ENCODE results near the gene PLCL1.

PLCL1 gene

DNA sequence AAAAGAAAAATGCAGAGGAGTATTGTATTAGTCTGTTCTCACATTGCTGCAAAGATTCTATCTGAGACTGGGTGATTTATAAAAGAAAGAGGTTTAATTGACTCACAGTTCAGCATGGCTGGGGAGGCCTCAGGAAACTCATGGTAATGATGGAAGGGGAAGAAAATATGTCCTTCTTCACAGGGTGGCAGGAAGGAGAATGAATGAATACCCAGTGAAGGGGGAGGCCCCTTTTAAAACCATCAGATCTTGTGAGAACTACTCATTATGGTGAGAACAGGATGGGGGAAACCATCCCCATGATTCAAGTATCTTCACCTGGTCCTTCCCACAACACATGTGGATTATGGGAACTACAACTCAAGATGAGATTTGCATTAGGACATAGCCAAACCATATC lies 9.1 kb upstream of the PLCL1 start:
- DNase-seq (ENCODE audit: low read depth) = no peak
- TF ChIP-seq POLR2A (IDR thresholded peaks at IDR 0.05; ENCODE audit: extremely low read depth, insufficient read length) (no peak), MYC (IDR thresholded peaks at IDR 0.05; ENCODE audit: low read depth, low read length) (no peak)
- TF ChIP-seq, protein P1, sequence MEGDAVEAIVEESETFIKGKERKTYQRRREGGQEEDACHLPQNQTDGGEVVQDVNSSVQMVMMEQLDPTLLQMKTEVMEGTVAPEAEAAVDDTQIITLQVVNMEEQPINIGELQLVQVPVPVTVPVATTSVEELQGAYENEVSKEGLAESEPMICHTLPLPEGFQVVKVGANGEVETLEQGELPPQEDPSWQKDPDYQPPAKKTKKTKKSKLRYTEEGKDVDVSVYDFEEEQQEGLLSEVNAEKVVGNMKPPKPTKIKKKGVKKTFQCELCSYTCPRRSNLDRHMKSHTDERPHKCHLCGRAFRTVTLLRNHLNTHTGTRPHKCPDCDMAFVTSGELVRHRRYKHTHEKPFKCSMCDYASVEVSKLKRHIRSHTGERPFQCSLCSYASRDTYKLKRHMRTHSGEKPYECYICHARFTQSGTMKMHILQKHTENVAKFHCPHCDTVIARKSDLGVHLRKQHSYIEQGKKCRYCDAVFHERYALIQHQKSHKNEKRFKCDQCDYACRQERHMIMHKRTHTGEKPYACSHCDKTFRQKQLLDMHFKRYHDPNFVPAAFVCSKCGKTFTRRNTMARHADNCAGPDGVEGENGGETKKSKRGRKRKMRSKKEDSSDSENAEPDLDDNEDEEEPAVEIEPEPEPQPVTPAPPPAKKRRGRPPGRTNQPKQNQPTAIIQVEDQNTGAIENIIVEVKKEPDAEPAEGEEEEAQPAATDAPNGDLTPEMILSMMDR (IDR thresholded peaks at IDR 0.05; ENCODE audit: low read depth, low read length) = no peak
- TF ChIP-seq, protein P2, sequence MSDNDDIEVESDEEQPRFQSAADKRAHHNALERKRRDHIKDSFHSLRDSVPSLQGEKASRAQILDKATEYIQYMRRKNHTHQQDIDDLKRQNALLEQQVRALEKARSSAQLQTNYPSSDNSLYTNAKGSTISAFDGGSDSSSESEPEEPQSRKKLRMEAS (IDR thresholded peaks at IDR 0.05; ENCODE audit: low read depth, low read length) = no peak
- H3K4me3 ChIP-seq (ENCODE audit: low read depth, low read length) = no peak overlapping the region

DNA sequence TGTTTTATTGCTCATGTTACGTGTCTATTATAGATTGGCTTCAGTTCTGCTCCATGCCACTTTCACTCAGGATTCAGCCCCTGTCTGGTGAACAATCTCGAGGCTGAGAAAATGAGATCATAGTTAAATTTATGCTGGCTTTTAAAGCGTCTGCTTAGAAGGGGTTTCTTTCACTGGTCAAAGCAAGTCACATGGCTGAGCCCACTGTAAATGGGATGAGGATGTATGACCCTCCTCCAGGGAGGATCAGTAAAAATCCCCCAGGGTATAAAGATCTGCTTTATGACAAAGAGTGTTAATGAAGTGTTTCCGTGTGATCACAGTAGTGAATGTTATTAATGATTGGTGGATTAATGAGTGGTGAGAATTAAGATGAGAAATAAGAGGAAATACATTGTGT lies 6.2 kb upstream of the PLCL1 start:
- DNase-seq (ENCODE audit: low read depth) = no peak
- no peak overlapping the region for H3K4me3 ChIP-seq (ENCODE audit: low read depth, low read length)
- TF ChIP-seq, protein P1 (IDR thresholded peaks at IDR 0.05; ENCODE audit: low read depth, low read length) = no peak
- TF ChIP-seq, protein P2 (IDR thresholded peaks at IDR 0.05; ENCODE audit: low read depth, low read length) = no peak
- TF ChIP-seq MYC (IDR thresholded peaks at IDR 0.05; ENCODE audit: low read depth, low read length) (no peak), POLR2A (IDR thresholded peaks at IDR 0.05; ENCODE audit: extremely low read depth, insufficient read length) (no peak)

DNA sequence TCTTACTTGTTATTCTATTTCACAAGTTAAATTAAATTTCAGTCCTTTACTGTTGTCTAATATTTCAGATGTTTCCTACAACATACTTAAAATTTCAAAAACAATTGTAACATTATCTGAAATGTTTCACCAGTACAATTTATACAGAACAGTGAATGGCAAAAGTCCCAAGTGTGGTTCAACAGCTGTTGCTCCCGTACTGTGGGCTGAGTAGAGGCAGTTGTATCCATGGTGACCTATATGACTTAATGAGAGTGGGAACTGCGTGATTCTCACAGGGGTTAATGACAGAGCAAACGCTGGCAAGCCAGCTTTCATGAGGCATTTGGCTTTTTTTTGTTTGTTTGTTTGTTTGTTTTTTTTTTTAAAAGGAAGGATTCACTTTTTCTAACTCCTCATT lies 5.3 kb upstream of the PLCL1 start:
- H3K4me3 ChIP-seq (ENCODE audit: low read depth, low read length) = no peak overlapping the region
- DNase-seq (ENCODE audit: low read depth) = no peak
- no peak for TF ChIP-seq POLR2A (IDR thresholded peaks at IDR 0.05; ENCODE audit: extremely low read depth, insufficient read length)
- TF ChIP-seq, protein P1 (IDR thresholded peaks at IDR 0.05; ENCODE audit: low read depth, low read length) = no peak
- no peak for TF ChIP-seq MYC (IDR thresholded peaks at IDR 0.05; ENCODE audit: low read depth, low read length)
- TF ChIP-seq, protein P2 (IDR thresholded peaks at IDR 0.05; ENCODE audit: low read depth, low read length) = no peak

DNA sequence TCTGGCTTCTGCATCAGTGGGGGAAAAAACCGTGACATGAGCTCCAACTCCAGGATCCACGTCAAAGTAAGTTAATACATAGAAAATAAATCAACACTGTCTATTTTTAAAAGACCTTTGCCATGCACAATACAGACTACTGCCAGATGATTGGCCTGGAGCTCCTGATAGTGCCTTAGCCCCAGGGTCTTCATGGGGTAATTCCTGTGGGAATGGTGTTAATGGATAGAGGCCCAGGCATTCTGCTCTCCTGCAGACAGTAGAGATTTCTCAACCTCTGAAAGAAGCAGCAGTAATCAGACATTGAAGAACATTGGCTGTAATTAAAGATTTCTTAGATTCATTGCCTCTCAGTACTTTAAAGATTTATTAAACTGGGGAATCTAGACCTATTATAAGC lies 4.3 kb upstream of the PLCL1 start:
- DNase-seq (ENCODE audit: low read depth) = no peak
- no peak overlapping the region for H3K4me3 ChIP-seq (ENCODE audit: low read depth, low read length)
- TF ChIP-seq POLR2A (IDR thresholded peaks at IDR 0.05; ENCODE audit: extremely low read depth, insufficient read length) (no peak), MYC (IDR thresholded peaks at IDR 0.05; ENCODE audit: low read depth, low read length) (no peak)
- TF ChIP-seq, protein P1 (IDR thresholded peaks at IDR 0.05; ENCODE audit: low read depth, low read length) = no peak
- TF ChIP-seq, protein P2 (IDR thresholded peaks at IDR 0.05; ENCODE audit: low read depth, low read length) = no peak

DNA sequence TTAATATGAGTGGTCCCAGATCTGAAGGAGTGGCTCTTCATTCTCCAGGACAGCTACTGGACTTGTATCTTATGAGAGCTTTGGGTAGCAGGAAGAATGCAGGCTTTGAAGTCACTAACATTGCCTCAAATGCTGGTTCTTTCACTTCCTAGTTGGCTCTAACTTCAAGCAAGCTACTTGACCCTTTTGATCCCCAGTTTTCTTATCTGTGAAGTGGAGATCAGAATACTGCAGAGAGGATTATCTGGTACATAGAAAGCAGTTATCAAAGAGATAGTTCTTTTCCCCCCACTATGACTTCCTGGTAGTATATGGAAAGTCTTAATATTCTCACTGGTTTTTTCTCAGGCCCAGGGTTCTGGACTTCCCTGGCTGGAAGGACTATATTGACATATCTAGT lies 3.4 kb upstream of the PLCL1 start:
- DNase-seq (ENCODE audit: low read depth) = no peak
- TF ChIP-seq MYC (IDR thresholded peaks at IDR 0.05; ENCODE audit: low read depth, low read length) = no peak
- TF ChIP-seq, protein P1 (IDR thresholded peaks at IDR 0.05; ENCODE audit: low read depth, low read length) = no peak
- TF ChIP-seq, protein P2 (IDR thresholded peaks at IDR 0.05; ENCODE audit: low read depth, low read length) = no peak
- no peak for TF ChIP-seq POLR2A (IDR thresholded peaks at IDR 0.05; ENCODE audit: extremely low read depth, insufficient read length)
- no peak overlapping the region for H3K4me3 ChIP-seq (ENCODE audit: low read depth, low read length)

DNA sequence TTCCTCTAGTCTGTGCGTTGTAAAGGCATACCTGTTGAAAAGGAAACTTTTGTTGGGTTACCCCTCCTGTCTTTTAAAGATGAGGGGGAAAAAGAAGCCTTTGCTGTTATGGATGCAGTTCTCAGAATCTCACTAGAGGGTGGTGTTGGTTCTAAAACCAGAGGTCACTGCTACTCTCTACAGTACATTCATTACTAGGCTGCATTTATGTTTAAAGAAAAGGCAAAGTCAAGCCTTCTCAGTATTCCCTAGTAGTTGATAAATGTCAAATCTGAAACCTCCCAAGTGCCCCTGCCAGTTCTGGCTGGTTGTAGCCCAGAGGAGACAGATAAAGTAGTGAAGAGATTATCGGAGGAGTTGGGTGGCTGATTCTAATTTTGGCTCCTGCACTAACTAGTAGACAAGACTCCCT lies 1.4 kb upstream of the PLCL1 start:
- DNase-seq (ENCODE audit: low read depth) = peak; percentile 67
- TF ChIP-seq, protein P2 (IDR thresholded peaks at IDR 0.05; ENCODE audit: low read depth, low read length) = no peak
- TF ChIP-seq, protein P1 (IDR thresholded peaks at IDR 0.05; ENCODE audit: low read depth, low read length) = peak; percentile 78
- H3K4me3 ChIP-seq (ENCODE audit: low read depth, low read length) = no peak overlapping the region
